CD1c-positive myeloid dendritic cell (primary cell): ENCODE measurements around the gene FBXO27.
A peak's percentile ranks its signal among the peaks of the same experiment; 100 is the strongest.
"Not testable (repeated sequence)": the region's sequence is repeated elsewhere in the genome, so short reads cannot be mapped to it uniquely, and the experiment has no call there.

Experiments used
- DNase-seq: peaks from one replicate; pipeline ENCODE4 v3.0.0-alpha.2; 2016; ENCODE audit errors: extremely low spot score

Gene FBXO27

DNA sequence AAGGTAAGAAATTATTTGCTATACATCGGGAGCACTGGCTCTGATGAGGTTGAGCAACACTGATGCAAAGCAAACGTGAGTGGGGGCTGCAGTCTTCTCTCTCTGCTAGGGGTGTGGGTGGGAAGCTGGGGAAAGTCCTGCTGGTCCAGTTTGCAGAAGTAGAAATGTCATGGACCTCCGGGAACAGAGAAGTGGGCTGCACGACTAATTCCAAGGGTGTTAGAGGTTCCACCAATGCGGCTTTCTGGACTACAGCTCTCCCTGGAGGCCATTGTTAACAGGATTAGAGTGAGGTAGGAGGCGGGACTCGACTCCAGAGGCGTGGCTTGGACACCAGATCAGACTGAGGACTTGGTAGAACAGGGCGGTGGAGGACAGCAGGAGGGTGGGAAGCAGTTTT lies 5.7 kb upstream of the FBXO27 start:
- peak; percentile 86 for DNase-seq

DNA sequence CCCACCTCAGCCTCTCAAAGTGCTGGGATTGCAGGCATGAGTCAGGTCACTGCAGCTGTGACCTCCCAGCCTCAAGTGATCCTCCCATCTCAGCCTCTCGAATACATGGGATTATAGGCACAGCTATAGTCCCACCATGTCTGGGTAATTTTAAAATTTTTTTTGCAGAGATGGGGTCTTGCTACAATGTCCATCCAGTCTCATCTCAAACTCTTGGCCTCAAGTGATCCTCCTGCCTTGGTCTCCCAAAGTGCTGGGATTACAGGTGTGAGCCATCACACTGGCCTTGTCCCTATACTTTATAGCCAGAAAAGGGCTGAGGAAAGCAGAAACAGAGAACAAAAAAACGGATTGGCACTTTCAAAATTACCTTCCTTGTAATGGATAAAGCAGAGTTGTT lies 4.8 kb upstream of the FBXO27 start:
- DNase-seq: no peak

DNA sequence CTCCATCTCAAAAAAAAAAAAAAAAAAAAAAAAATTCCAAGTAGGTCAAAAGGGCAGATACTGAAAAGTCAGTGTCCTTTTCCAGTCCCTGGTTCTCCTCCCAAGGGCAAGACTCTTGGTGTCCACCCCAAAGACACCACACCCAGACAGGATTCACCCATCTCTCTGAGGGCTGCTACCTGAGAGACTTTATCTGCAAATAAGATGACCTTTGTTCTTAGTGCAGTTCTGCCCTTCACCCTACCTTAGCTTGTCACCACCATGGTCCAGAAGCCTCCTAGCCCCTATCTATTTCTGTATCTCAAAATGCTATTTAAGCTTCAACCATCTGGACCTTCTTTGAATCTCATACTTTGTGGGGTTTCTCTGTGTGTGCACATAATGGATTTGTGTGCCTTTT lies 4.2 kb upstream of the FBXO27 start:
- no peak for DNase-seq

DNA sequence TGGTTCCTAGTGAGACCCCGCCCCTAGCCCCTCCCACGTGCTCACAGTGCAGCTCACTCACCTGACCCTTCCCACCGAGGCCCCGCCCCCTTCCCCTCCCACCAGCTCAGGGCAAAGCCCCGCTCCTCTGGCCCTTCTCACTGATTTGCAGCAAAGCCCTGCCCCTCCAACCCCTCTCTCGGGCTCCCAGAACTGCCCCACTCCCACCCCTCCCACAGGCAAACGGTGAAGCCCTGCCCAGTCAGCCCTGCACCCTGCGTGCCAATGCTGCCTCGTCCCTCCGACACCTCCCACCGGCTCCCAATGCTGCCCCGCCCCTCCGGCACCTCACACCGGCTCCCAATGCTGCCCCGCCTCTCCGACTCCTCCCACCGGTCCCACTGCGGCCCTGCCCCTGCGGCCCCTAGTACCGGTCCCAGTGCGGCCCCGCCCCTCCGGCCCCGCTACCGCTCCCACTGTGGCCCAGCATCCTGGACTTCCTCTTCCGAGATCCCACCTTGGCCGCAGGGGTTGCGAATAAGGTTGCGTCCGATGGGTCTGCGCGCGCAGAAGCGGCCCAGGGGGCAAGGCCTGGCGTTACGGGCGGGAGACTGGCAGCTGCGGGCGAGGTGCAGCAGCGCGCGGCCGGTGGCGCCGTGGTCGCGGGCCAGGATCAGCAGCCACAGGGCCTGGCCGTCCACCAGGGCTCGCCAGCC lies 834 bp downstream of the FBXO27 start:
- DNase-seq: peak; percentile 56

DNA sequence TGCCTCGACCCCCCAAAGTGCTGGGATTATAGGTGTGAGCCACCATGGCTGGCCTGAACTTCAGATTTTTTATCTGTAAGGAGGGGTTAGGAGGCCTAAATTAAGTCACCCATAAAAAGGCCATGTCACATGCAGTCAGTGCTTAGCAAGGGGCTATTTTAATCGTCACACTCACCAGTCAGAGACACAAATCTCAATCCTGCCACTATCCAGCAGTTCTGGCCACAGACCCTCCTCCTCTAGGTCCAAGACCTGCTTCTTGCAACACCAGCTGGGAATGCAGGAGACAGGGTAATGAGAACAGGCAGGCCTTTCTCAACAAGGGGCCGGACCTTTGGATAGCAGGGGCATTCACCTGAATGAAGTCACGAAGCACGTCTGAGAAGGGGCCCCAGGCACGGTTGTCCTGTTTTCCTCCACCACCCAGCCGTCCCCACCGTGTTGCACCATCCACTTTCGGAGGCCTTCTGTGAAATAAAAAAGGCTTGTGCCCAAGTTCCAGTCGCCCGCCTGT lies 1.4 kb downstream of the FBXO27 start:
- no peak for DNase-seq

DNA sequence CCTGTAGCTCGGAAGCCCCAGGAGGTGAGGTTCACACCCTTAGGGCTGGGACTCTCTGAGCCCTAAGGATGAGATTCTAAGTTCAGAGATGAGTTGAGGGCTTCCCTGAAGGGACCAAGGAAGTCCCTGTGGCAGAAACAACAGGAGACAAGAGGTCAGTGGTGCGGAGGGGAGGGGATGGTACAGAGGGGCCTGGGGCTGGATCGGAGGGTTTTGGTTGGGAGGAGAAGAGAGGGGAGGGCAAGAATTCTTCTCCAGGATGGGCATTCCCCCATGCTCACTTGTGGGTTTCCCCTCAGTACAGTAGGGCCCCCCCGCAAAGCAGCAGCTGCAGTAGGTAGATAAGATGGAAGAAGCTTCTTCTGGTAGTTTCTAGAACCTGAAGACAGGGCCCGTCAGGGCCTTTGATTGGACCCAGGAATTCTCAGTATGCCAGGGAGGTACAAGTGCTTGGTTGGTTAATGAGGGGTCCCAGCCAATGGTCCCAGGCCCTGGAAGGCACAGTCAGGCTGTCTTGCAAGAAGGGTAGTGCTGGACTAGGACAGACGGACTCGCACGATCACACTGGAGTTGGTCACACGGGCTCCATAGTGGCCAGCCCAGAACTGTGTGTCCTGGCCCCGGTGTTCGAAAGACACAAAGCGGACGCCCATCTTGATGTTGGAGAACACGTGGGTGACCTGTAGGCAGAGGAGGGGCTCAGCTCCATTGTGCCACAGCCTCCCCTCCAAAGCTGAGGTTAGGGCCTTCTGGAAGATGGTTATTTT lies 7.3 kb downstream of the FBXO27 start:
- DNase-seq: no peak

DNA sequence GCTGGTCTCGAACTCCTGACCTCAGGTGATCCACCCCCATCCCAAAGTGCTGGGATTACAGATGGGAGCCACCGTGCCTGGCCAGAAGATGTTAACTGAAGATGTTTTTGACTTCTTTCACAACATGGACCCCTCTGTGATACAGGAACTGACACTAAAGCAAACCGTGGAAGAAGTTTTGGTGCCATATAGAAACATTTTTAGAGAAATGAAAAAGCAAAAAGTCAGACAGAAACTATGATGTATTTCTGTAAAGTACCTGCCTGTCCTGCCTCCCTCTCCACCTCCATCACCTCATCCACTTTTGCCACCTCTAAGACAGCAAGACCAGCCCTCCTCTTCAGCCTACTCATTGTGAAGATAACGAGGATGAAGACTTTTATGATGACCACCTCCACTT lies 11.3 kb downstream of the FBXO27 start:
- DNase-seq: no peak

DNA sequence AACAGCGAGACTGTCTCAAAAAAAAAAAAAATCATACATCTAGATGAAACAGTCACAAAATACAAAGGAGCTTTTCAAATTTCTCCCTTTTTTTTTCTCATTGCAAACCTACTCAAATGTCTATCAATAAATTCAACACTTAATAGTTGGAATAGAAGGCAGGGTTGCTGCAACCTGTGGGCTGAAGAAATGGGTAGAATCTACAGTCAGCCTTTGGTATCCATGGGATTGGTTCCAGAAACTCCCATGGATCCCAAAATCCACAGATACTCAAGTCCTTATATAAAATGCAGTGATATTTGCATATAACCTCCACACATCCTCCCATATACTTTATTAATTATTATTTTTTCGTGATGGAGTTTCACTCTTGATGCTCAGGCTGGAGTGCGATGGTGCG lies 14.7 kb downstream of the FBXO27 start:
- no peak for DNase-seq

DNA sequence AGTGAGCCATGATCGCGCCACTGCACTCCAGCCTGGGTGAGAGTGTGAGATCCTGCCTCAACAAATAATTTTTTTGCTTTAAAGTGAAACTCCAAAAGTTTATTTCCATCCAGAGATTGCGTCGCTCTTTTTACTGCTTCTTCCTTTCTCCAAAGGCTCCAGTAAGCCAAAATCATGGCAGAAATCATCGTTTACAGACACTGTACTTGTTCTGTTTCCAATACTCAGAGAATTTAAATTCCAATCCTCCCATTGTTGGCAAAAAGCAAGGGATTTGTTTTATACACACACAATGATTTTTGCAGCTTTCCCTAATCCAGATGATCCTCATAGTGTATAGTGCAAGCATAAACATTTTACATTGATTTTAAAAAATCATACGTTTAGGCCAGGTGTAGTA lies 15.3 kb downstream of the FBXO27 start:
- no peak for DNase-seq

DNA sequence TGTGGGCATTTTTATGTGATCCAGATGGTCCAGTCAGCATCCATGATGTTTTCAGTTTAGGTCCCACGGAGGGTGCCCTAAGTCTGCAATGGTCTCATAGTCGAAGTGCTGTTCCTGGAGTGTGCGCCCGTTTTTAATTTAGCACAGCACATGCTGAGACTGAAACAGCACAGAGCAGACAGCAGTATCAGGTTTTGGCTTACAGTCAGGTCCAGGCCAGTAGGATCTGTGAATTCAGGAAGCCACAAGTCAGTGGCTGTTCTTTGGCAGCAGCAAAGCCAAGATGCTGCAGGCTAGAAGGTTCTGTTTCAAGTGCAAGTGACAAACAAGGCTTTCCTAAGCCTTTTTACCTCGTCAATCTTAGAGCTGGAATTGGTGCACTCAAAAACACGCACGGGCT lies 18.3 kb downstream of the FBXO27 start:
- DNase-seq: no peak

DNA sequence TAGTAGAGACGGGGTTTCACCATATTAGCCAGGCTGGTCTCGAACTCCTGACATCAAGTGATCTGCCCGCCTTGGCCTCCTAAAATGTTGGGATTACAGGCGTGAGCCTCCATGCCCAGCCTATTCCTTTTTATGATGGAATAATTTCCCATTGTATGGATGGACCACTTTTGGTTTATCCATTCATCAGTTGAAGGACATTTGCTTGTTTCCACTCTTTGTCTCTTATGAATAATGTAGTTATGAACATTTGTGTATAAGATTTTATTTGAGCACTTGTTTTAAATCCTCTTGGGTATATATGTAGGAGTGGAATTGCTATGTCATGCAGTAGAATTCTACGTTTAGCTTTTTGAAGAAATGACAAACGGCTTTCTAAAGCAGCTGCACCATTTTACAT lies 23.3 kb downstream of the FBXO27 start:
- no peak for DNase-seq

DNA sequence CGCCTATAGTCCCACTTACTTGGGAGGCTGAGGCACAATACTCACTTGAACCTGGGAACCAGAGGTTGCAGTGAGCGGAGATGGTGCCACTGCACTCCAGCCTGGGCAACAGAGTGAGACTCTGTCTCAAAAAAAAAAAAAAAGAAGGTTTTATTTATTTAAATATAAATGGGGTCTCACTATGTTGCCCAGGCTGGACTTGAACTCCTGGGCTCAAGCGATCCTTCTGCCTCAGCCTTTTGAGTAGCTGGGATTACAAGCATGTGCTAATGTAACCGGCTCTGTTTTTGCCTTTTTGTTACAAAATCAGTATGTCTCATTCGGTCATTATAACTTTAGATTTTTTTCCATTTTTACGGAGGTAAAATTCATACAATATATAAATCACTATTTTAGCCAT lies 24.2 kb downstream of the FBXO27 start:
- DNase-seq: no peak

DNA sequence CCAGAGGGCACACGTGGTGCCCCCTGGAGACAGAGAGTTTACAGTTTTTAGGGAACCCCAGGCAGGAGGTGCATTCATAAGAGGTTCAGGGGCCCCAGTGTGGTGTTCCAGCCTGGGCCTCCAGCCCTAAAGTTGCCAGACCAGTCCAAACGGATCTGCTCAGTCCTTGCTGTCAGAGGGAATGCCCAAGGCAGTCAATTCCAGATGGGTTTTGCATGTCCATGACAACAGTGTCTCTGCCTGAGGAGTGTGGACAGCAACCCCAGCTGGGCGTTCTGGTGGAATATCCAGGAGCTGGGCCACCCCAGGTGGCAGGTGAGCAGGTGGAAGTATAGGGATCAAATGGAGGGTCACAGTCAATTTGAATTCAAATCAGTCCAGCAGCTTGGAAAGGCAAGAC lies 25.3 kb downstream of the FBXO27 start:
- DNase-seq: no peak

DNA sequence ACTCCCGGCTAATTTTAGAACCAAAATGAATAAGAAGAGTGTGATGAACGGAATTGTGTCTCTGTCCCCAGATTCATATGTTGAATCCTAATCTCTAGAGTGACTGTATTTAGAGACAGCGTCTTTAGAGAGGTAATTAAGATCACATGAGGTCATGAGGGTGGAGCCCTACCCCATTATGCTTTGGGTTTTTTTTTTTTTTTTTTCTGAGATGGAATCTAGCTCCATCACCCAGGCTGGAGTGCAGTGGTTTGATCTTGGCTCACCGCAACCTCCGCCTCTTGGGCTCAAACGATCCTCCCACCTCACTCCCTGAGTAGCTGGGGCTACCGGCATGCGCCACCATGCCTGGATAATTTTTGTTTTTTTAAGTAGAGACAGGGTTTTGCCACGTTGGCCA lies 27.9 kb downstream of the FBXO27 start:
- no peak for DNase-seq

DNA sequence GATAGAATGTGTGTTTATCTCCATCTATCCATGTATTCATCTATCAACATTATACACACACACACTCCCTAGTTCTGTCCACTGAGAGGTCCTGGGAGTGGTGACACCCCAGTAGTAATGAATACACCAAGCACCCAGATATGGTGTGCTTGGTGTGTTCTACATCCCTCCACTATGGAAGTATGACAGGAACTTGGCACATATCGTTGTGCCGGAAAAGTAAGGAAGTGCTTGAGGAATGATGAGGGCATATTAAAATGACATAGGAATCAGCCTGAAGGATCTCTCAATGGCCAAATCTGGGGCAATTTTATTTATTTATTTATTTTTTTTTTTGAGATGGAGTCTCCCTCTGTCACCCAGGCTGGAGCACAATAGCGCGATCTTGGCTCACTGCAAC lies 28.6 kb downstream of the FBXO27 start:
- DNase-seq: no peak

DNA sequence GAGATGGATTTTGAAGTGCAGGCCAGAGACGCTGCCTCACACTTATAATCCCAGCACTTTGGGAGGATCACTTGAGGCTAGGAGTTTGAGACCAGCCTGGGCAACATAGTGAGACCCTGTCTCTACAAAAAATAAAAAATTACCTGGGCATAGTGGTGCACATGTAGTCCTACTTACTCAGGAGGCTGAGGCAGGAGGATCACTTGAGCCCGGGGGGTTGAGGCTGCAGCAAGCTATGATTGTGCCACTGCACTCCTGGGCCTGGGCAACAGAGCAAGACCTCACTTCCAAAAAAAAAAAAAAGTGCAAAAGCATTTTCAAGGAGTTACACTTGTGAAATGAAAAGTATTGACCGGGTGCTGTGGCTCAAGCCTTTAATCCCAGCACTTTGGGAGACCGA lies 29.2 kb downstream of the FBXO27 start:
- no peak for DNase-seq

DNA sequence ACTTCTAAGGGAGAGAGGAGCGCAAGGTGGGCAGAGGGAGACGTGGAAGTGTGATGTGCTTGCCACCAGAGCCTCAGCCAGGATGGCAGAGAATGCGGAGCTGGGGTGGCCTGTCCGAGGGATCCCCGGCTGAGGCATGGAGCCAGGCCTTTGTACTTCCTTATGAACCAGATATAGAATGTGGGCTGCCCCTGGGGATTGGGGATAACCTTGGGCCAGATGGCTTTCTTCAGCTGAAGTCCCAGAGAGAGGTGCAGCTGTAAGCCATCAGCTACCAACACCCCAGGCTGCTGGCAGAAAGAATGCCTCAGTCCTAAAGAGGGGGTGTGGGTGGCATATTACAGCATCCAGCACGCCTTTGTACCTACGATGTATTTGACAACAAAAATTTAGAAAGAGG lies 31.3 kb downstream of the FBXO27 start:
- DNase-seq: no peak

DNA sequence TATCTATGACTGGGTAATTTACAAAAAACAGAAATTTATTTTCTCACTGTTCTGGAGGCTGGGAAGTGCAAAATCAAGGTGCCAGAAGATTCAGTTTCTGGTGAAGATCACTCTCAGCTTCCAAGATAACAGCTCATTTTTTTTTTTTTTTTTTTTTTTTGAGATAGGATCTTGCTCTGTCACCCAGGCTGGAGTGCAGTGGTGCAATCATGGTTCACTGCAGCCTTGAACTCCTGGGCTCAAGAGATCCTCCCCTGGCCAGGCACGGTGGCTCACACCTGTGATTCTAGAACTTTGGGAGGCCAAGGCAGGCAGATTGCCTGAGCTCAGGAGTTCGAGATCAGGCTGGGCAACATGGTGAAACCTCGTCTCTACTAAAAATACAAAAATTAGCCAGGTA lies 34.8 kb downstream of the FBXO27 start:
- DNase-seq: not testable (repeated sequence)

DNA sequence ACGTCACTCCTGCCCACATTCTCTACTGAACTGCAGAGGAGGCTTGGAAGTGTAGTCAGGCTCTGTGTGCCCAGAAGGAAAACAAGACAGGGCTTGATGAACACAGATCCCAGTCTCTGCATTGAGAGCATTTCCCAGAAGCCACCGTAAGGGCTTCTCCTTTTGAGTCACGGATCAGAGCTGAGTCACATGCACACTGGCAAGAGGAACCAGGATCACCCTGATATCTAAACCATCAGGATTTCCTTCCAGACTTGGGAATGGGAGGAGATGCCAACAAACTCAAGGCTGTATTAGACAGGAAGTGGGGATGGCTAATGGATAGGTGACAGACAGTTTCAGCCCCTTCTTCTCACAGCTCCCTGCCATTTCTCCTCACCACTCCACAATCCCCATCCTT lies 39.1 kb downstream of the FBXO27 start:
- DNase-seq: peak; percentile 64

DNA sequence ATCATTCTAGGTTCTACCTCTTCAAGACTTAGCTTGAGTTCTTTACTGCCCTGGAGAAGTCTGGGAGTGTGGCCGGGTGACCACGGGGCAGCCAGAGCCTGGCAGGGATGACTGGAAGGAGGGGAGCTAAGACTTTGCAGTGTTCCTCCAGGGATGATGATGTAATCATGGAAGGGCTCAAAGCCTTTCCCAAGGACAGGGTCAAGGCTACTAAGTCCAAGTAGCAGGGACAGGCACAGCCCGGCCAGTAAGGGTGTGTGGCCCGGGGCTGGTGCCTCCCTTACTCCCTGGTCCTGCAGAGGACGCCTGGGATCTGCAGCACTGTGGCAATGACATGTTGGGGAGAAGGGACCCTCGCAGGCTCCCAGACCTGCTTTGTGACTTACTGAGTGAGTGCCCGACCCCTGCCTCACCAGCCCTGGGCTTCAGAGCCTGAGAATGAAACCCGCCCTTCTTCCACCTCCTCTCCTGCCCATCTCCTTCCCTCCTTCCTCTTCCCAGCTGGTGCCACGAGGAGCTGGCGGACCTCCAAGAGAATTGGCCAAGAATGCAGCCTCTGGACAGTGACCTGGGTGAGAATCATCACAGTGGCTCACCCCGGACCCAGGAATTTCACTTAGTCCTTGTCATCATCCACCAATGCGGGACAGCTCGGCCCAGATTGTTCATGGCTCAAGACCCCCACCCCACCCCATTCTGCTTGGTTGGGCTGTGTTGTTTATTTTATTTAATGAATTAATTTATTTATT lies 41.2 kb downstream of the FBXO27 start:
- no peak for DNase-seq

DNA sequence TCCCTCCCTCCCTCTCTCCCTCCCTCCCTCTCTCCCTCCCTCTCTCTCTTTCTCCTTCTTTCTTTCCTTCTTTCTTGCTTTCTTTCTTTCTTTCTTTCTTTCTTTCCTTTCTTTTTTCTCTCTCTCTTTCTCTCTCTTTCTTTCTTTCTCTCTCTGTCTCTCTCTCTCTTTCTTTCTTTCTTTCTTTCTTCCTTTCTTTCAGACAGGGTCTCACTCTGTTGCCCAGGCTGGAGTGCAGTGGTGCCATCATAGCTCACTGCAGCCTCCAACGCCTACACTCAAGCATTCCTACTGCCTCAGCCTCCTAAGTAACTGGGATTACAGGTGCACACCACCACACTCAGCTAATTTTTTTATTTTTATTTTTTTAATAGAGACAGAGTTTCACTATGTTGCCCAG lies 42.7 kb downstream of the FBXO27 start:
- DNase-seq: not testable (repeated sequence)

DNA sequence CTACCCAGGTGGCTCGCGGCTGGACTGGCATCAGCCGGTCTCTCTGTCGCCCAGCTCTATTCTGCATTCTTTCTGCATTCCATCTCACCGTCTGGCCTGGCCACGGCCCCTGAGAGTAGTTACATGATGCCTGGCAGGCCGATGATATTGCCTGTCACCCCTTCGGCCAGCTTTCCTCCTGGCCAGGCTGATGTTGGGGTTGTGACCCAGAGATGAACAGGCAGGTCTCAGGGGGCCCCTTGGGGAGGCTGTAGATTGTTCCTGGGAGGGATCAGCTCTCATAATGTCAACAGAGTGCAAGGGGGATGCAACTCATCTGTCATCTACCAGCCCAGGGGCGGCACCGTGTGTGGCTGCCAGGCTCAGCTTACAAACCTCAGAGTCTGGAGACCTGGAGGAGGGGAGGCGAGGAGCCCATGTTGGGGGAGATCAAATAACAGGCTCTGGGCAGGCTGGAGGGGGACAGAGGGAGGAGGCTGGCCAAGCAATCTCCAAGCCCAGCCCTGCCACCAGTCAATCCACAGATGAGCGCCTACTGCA lies 43.2 kb downstream of the FBXO27 start:
- no peak for DNase-seq
